Measurements from ENCODE around the gene WIPF1.

The WIPF1 gene

GRCh38 chr2:174611006-174611405, 13.4 kb upstream of the WIPF1 start:
- Histone ChIP-seq H3K9me3 (ENCODE audit: control insufficient read depth, low read length) (no peaks in the 10 kb centered on the region), H3K36me3 (ENCODE audit: control insufficient read depth, insufficient read depth, low read length) (no peaks in the 10 kb centered on the region), H2AFZ (no peak overlapping the region), H3K4me2 (ENCODE audit: low read length) (no peak overlapping the region), H3K27me3 (ENCODE audit: control insufficient read depth, insufficient read depth, low read length) (no peaks in the 10 kb centered on the region), H3K4me1 (peaks cover 11% of the 10 kb centered on the region), H3K27ac (no peak overlapping the region), H3K4me3 (ENCODE audit: low read depth, low read length) (no peak overlapping the region), H3K79me2 (peaks cover 19% of the 10 kb centered on the region), H3K9ac (no peak overlapping the region)
- no peak for TF ChIP-seq CTCF (IDR thresholded peaks at IDR 0.05)

GRCh38 chr2:174610243-174610995, 12.8 kb upstream of the WIPF1 start:
- no peak overlapping the region for H3K4me2 ChIP-seq (ENCODE audit: low read length)
- no peak overlapping the region for H2AFZ ChIP-seq
- no peaks in the 10 kb centered on the region for H3K27me3 ChIP-seq (ENCODE audit: control insufficient read depth, insufficient read depth, low read length)
- H3K79me2 ChIP-seq = peaks cover 19% of the 10 kb centered on the region
- H3K27ac ChIP-seq = no peak overlapping the region
- H3K9me3 ChIP-seq (ENCODE audit: control insufficient read depth, low read length) = no peaks in the 10 kb centered on the region
- no peak overlapping the region for H3K9ac ChIP-seq
- H3K36me3 ChIP-seq (ENCODE audit: control insufficient read depth, insufficient read depth, low read length) = no peaks in the 10 kb centered on the region
- H3K4me1 ChIP-seq = peaks cover 11% of the 10 kb centered on the region
- TF ChIP-seq CTCF (IDR thresholded peaks at IDR 0.05) = no peak
- no peak overlapping the region for H3K4me3 ChIP-seq (ENCODE audit: low read depth, low read length)

DNA sequence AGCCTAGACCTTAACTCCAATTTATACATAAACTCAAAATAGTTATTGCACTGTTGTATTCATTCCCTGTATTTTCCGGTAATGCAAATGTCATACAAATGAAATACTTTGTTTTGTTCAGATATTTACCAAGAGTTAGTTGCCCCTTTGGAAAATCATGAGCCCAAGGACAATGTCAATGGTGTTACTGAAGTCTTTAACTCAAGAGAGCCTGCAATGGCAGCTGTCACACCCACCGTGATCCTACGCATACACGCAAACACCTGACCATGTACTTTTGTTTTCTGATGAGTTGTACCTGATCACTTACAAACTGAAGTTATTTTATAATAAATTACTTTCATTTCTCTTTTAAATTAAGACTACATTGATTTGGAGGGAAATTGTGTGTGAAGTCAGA, 11.7 kb upstream of the WIPF1 start:
- peaks cover 11% of the 10 kb centered on the region for H3K4me1 ChIP-seq
- no peak overlapping the region for H3K4me2 ChIP-seq (ENCODE audit: low read length)
- H3K27ac ChIP-seq = no peak overlapping the region
- no peaks in the 10 kb centered on the region for H3K9me3 ChIP-seq (ENCODE audit: control insufficient read depth, low read length)
- no peak overlapping the region for H3K9ac ChIP-seq
- TF ChIP-seq CTCF (IDR thresholded peaks at IDR 0.05) = no peak
- H3K36me3 ChIP-seq (ENCODE audit: control insufficient read depth, insufficient read depth, low read length) = no peaks in the 10 kb centered on the region
- peaks cover 17% of the 10 kb centered on the region for H3K79me2 ChIP-seq
- H2AFZ ChIP-seq = no peak overlapping the region
- no peaks in the 10 kb centered on the region for H3K27me3 ChIP-seq (ENCODE audit: control insufficient read depth, insufficient read depth, low read length)
- no peak overlapping the region for H3K4me3 ChIP-seq (ENCODE audit: low read depth, low read length)

GRCh38 chr2:174608866-174609214, 11.2 kb upstream of the WIPF1 start:
- H3K27me3 ChIP-seq (ENCODE audit: control insufficient read depth, insufficient read depth, low read length) = no peaks in the 10 kb centered on the region
- no peaks in the 10 kb centered on the region for H3K9me3 ChIP-seq (ENCODE audit: control insufficient read depth, low read length)
- no peak overlapping the region for H3K4me3 ChIP-seq (ENCODE audit: low read depth, low read length)
- H3K27ac ChIP-seq = no peak overlapping the region
- H2AFZ ChIP-seq = no peak overlapping the region
- H3K9ac ChIP-seq = no peak overlapping the region
- H3K36me3 ChIP-seq (ENCODE audit: control insufficient read depth, insufficient read depth, low read length) = no peaks in the 10 kb centered on the region
- peaks cover 11% of the 10 kb centered on the region for H3K4me1 ChIP-seq
- H3K79me2 ChIP-seq = peaks cover 13% of the 10 kb centered on the region
- H3K4me2 ChIP-seq (ENCODE audit: low read length) = no peak overlapping the region
- TF ChIP-seq CTCF (IDR thresholded peaks at IDR 0.05) = no peak
